DND-41 (cell line): ENCODE data around the gene GALNT1.

Experiments used
- ATAC-seq: fragments of 200-7000 bp; cut with Tn5 transposase; 3 replicates; pipeline ENCODE4 v1.9.1; 2021; ENCODE audit warnings: low read depth; ENCODE audit not compliant: insufficient read depth
- DNase-seq: peaks from one replicate; pipeline ENCODE4 v3.0.0-alpha.2; 2020
- H2AFZ ChIP-seq: 2 replicates; pipeline ENCODE4 v1.6.0; 2012; ENCODE audit warnings: low read depth, low read length
- H3K27ac ChIP-seq: 2 replicates; pipeline ENCODE4 v1.5.1; 2012; ENCODE audit warnings: low read length, inconsistent platforms
- H3K27me3 ChIP-seq: fragments of 200-600 bp; sonication (generic); 2 replicates; pipeline ENCODE4 v1.6.0; 2012; ENCODE audit warnings: low read length, mild to moderate bottlenecking, inconsistent platforms; ENCODE audit not compliant: insufficient read depth, poor library complexity
- H3K36me3 ChIP-seq: 2 replicates; pipeline ENCODE4 v1.5.1; 2012; ENCODE audit warnings: low read length, inconsistent platforms; ENCODE audit not compliant: insufficient read depth
- H3K4me1 ChIP-seq: 2 replicates; pipeline ENCODE4 v1.5.1; 2012; ENCODE audit warnings: mild to moderate bottlenecking, low read length; ENCODE audit not compliant: insufficient read depth
- H3K4me2 ChIP-seq: 2 replicates; pipeline ENCODE4 v1.6.0; 2012; ENCODE audit warnings: mild to moderate bottlenecking, moderate library complexity, low read length, inconsistent platforms; ENCODE audit not compliant: insufficient read depth
- H3K4me3 ChIP-seq, 2 experiments: fragments of 200-600 bp in 1 of 2; shearing (Covaris generic) in 1 of 2; 2 replicates each; pipeline ENCODE4 v1.5.1; 2012 to 2016; ENCODE audit warnings: inconsistent platforms in 2 of 2, low read length in 2 of 2, mild to moderate bottlenecking in 2 of 2, low read depth in 1 of 2, moderate library complexity in 1 of 2
- H3K79me2 ChIP-seq: 2 replicates; pipeline ENCODE4 v1.6.0; 2012; ENCODE audit warnings: low read length, inconsistent platforms; ENCODE audit not compliant: insufficient read depth
- H3K9ac ChIP-seq: 2 replicates; pipeline ENCODE4 v1.6.0; 2012; ENCODE audit warnings: low read depth, mild to moderate bottlenecking, inconsistent platforms, low read length, moderate library complexity
- H3K9me3 ChIP-seq: 2 replicates; pipeline ENCODE4 v1.5.1; 2012; ENCODE audit warnings: low read length, moderate library complexity, mild to moderate bottlenecking, inconsistent platforms; ENCODE audit not compliant: insufficient read depth, severe bottlenecking
- H4K20me1 ChIP-seq: 2 replicates; pipeline ENCODE4 v1.6.0; 2012; ENCODE audit warnings: low read length; ENCODE audit not compliant: insufficient read depth
- EZH2 ChIP-seq: IDR thresholded peaks from 3 replicates; pipeline ENCODE4 v1.6.1; 2012; ENCODE audit warnings: borderline replicate concordance, low read depth, mild to moderate bottlenecking, moderate library complexity, low read length, inconsistent platforms; ENCODE audit not compliant: severe bottlenecking
- TF ChIP-seq, protein P1 (sequence below): IDR thresholded peaks from 2 replicates; pipeline ENCODE4 v1.5.1; 2012; ENCODE audit warnings: borderline replicate concordance, low read length, moderate library complexity, mild to moderate bottlenecking; ENCODE audit not compliant: poor library complexity, severe bottlenecking; ENCODE audit errors: extremely low read depth

The GALNT1 gene

DNA sequence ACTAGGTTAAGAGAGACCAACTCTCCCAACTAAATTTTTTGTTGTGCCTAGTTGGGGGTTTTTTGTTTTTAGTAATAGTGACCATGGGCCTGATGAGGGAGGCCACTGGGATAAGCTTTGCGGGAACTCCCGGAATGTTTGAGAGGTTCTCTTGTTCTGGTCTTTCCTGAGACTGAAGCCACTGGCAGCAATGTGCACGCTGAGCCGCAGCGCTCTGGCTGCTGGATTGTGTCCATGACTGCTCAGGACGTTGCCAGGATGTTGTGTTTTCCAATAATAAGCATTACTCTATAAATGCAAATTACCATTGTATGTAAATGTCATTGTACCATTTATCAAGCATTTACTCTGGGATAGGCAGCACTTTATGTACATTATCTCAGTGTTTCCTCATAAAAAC lies 126.1 kb downstream of the GALNT1 start:
- Histone ChIP-seq H3K4me1 (no peaks in the 10 kb centered on the region), H3K27me3 (no peaks in the 10 kb centered on the region), H2AFZ (no peak overlapping the region), H3K79me2 (no peaks in the 10 kb centered on the region), H3K9me3 (no peaks in the 10 kb centered on the region), H3K27ac (no peak overlapping the region), H3K9ac (no peak overlapping the region), H3K4me3 (no peak overlapping the region), H4K20me1 (no peaks in the 10 kb centered on the region), H3K4me2 (no peak overlapping the region), H3K36me3 (peaks cover 14% of the 10 kb centered on the region)
- DNase-seq: no peak
- ATAC-seq: no peak
- TF ChIP-seq EZH2: no peak
- TF ChIP-seq, protein P1, sequence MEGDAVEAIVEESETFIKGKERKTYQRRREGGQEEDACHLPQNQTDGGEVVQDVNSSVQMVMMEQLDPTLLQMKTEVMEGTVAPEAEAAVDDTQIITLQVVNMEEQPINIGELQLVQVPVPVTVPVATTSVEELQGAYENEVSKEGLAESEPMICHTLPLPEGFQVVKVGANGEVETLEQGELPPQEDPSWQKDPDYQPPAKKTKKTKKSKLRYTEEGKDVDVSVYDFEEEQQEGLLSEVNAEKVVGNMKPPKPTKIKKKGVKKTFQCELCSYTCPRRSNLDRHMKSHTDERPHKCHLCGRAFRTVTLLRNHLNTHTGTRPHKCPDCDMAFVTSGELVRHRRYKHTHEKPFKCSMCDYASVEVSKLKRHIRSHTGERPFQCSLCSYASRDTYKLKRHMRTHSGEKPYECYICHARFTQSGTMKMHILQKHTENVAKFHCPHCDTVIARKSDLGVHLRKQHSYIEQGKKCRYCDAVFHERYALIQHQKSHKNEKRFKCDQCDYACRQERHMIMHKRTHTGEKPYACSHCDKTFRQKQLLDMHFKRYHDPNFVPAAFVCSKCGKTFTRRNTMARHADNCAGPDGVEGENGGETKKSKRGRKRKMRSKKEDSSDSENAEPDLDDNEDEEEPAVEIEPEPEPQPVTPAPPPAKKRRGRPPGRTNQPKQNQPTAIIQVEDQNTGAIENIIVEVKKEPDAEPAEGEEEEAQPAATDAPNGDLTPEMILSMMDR: no peak

- no peak overlapping the region for H3K4me2 ChIP-seq
- no peak overlapping the region for H3K9ac ChIP-seq
- H2AFZ ChIP-seq: no peak overlapping the region
- H3K4me3 ChIP-seq: no peak overlapping the region
- H3K4me1 ChIP-seq: no peaks in the 10 kb centered on the region
- no peak for TF ChIP-seq EZH2
- TF ChIP-seq, protein P1: no peak
- H3K79me2 ChIP-seq: no peaks in the 10 kb centered on the region
- DNase-seq: no peak
- H3K36me3 ChIP-seq: peaks cover 9% of the 10 kb centered on the region
- H3K27me3 ChIP-seq: no peaks in the 10 kb centered on the region
- no peaks in the 10 kb centered on the region for H4K20me1 ChIP-seq
- ATAC-seq: no peak
- H3K27ac ChIP-seq: no peak overlapping the region
- H3K9me3 ChIP-seq: no peaks in the 10 kb centered on the region
Measured at GRCh38 chr18:35710581-35710980, 129.0 kb downstream of the GALNT1 start.

DNA sequence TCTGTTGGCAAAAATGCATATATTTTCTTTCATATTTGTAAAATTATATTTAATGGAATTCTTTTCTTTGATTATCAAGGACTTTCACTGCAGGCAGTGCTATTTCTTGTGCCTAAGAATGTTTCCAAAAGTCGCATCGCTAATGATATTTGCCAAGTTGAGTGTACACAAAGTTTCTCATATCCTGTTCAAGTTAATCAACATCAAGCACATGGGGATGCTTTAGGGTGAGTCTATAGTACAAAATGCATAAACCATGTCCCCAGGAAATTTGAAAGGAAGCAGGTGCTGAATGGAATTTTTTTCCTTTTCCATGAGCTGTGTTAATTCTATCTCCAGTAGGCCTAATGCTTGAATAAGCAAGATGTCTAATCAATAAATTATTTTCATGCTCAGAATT lies 129.7 kb downstream of the GALNT1 start:
- H3K4me2 ChIP-seq: no peak overlapping the region
- H3K79me2 ChIP-seq: no peaks in the 10 kb centered on the region
- H3K4me3 ChIP-seq: no peak overlapping the region
- no peaks in the 10 kb centered on the region for H3K4me1 ChIP-seq
- H4K20me1 ChIP-seq: no peaks in the 10 kb centered on the region
- TF ChIP-seq, protein P1: no peak
- no peak for TF ChIP-seq EZH2
- no peak overlapping the region for H3K9ac ChIP-seq
- H3K36me3 ChIP-seq: peaks cover 9% of the 10 kb centered on the region; the same call in 1 of the 2 replicates
- H3K27me3 ChIP-seq: no peaks in the 10 kb centered on the region
- DNase-seq (no peak), ATAC-seq (no peak)
- no peaks in the 10 kb centered on the region for H3K9me3 ChIP-seq
- no peak overlapping the region for H3K27ac ChIP-seq
- no peak overlapping the region for H2AFZ ChIP-seq

DNA sequence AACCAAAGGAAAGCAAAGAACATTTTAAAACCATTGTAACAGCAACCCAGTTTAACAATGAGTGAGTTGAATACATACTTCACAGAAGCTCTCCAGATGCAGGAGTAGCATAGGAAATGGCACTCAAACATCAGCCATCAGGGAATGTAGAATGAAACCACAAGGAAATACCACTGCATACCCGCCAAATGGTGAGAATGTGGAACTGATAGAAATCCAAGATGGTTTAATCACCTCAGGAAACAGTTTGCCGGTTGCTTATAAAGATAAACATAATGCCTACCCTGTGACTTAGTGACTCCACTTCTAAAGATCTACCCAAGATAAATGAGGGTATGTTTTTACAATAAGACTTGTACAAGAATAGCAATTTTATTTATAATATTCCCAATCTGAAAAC lies 132.0 kb downstream of the GALNT1 start:
- Histone ChIP-seq H2AFZ (no peak overlapping the region), H3K79me2 (no peaks in the 10 kb centered on the region), H3K4me1 (no peaks in the 10 kb centered on the region), H3K4me3 (no peak overlapping the region), H3K27ac (no peak overlapping the region), H4K20me1 (no peaks in the 10 kb centered on the region), H3K27me3 (no peaks in the 10 kb centered on the region), H3K9ac (no peak overlapping the region), H3K4me2 (no peak overlapping the region), H3K36me3 (peaks cover 9% of the 10 kb centered on the region; the same call in 1 of the 2 replicates), H3K9me3 (no peaks in the 10 kb centered on the region)
- DNase-seq: no peak
- ATAC-seq: no peak
- no peak for TF ChIP-seq EZH2
- TF ChIP-seq, protein P1: no peak
